GM21423 (cell line): ENCODE measurements around the gene OR51T1.
"Not testable (repeated sequence)": the region's sequence is repeated elsewhere in the genome, so short reads cannot be mapped to it uniquely, and the experiment has no call there.

ENCODE experiments used
- ATAC-seq: cut with Tn5 transposase; IDR thresholded peaks from one replicate; pipeline ENCODE4 v1.9.1; 2021; ENCODE audit warnings: mild to moderate bottlenecking, moderate library complexity; ENCODE audit not compliant: unreplicated experiment

Gene OR51T1, protein sequence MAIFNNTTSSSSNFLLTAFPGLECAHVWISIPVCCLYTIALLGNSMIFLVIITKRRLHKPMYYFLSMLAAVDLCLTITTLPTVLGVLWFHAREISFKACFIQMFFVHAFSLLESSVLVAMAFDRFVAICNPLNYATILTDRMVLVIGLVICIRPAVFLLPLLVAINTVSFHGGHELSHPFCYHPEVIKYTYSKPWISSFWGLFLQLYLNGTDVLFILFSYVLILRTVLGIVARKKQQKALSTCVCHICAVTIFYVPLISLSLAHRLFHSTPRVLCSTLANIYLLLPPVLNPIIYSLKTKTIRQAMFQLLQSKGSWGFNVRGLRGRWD

DNA sequence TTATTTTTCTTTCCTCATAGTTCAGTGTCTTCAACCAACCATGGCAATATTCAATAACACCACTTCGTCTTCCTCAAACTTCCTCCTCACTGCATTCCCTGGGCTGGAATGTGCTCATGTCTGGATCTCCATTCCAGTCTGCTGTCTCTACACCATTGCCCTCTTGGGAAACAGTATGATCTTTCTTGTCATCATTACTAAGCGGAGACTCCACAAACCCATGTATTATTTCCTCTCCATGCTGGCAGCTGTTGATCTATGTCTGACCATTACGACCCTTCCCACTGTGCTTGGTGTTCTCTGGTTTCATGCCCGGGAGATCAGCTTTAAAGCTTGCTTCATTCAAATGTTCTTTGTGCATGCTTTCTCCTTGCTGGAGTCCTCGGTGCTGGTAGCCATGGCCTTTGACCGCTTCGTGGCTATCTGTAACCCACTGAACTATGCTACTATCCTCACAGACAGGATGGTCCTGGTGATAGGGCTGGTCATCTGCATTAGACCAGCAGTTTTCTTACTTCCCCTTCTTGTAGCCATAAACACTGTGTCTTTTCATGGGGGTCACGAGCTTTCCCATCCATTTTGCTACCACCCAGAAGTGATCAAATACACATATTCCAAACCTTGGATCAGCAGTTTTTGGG, at the start of gene OR51T1:
Gene OR51T1, plus strand, starts transcription at position 41 of the 641 bp plus-strand sequence. Its CDS starts 0 bp downstream, at position 41.
- no peak for ATAC-seq

DNA sequence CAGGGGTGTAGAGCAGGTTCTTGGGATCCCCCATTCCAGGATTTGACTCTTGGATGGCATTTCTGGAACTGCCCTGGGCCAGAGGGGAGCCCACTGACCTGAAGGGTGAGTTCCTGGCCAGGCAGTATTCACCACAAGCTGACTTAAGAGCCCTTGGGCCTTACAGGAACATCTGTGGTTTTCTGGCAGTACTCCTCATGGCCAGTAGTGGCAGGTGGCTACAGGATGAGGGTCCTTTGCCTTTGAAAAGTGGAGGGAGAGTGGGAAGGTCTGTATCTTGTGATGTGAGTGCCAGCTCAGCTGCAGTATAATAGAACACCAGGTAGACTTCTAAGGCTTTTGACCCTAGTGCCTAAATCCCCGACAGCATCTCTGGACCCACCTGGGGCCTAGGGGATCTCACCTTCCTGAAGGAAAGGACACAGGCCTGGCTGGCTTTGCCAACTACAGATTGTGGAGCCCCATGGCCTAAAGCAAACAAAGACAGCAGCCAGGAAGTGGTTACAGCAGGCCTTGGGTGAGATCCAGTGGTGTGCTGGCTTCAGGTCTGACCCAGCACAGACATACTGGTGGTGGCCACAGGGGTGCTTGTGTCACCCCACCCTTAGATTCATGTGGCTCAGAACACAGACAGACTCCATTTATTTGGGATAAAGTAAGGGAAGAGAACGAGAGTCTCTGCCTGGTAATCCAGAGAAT, 41.7 kb upstream of the OR51T1 start:
- no peak for ATAC-seq

DNA sequence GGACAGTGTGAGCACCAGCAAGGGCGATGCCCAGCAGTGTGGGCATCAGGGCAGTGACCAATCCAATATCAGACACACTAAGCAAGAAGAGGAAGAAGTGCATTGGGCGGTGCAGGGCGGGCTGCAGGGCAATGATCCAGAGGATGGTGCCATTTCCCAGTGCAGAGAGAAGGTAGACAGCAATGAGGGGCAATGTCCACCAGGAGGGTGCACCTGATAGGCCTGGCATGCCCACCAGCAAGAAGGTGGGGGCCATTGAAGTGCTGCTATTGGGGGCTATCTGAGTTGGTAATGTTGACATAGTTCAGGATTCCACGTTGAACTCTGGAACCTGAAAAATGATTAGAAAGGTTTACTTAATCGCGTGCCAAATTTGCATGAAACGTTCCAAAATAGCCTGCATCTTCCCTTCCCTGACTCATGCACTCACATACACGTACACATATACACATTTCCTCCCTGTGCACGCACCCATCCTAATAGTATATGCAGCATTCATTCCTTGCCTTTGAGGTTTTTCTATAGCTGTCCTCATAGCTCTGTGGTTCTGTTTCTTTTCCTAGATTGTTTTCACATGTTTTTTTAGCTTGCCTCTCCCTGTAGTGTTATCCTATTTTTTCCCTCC, 32.7 kb upstream of the OR51T1 start, which contains the start of gene OR51S1:
Gene OR51S1, minus strand, starts transcription at position 301 of the 625 bp plus-strand sequence. Its CDS starts 0 bp downstream, at position 301.
- no peak for ATAC-seq

DNA sequence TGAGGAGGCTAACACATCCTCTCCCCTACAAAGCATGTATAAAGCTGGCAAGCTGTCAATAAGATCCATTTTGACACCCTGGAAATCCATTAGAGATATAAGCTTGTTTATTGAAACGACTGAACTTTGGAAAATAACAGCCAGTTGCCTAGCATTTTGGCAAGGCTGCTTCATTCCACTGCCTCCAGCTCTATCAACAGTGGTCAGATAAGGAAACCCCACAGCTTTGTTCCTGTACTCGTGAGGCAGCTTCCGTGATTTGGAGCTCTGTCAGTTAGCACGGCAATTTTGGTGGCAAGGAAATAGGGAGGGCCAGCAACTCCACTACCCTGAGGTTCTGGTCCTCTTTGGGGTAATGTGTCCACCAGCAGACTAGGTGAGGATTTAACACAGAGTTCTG, 30.7 kb upstream of the OR51T1 start:
- ATAC-seq = no peak

DNA sequence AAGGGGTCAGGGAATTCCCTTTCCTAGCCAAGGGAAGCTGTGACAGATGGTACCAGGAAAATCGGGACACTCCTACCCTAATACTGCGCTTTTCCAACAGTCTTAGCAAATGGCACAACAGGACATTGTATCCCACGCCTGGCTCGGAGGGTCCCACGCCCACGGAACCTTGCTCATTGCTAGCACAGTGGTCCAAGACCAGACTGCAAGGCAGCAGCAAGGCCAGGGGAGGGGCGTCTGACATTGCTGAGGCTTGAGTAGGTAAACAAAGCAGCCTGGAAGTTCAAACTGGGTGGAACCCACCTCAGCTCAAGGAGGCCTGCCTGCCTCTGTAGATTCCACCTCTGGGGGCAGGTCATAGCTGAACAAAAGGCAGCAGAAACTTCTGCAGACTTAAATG, 27.4 kb upstream of the OR51T1 start:
- ATAC-seq = not testable (repeated sequence)

DNA sequence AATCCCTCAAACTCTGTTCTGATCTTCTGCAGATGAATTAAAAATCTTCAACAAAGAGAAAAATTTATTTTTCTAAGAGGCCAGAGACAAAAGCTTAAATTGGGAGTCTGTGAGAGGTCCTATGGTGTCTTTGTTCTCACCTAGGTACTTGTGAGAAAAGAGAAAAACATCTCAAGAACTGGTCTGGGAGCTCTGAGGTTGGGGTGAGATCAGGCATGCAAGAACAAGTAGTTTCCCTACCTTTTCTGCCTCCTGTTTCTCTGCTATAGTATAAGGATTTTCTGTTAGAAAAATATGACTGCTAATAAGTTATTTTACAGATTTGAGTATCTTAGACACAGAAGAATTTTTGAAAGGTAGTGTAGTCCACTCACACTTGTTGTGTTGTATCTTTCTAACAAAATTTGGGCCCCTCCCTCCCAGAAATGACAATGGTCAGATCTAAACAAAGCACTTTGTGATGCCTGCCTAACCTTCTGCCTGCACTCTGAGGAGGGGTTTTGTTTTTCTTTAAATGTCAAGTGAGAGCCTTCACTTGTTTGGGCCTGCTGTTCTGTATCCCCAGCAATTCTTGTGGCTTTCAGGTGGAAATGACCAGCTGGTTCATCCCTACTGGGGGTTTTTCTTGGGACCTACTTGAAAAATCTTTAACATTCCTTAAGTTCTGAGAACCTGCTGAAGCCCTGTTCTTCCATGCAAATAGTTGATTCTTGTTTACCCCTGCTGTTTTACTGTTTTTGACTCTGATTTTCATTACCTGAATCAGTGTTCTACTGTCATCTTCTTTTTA, 19.1 kb upstream of the OR51T1 start:
- no peak for ATAC-seq

DNA sequence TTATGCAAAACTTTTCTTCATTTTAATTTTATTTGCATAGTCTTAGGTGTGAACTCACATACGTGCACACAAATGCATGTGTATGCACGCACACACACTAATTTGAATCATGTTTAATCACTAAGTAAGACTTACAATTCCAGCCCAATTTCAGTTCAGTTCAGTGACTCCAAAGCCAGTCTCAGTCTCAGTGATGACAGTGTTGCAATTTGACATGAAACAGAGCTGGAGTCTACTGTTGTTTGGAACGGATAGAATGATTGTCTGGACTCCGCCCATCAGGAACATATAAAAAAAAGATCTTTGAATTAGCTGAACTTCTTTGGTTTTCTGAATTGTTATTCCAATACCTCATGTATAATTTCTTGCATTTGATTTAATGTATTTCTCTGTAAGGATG, 17.8 kb upstream of the OR51T1 start:
- no peak for ATAC-seq

DNA sequence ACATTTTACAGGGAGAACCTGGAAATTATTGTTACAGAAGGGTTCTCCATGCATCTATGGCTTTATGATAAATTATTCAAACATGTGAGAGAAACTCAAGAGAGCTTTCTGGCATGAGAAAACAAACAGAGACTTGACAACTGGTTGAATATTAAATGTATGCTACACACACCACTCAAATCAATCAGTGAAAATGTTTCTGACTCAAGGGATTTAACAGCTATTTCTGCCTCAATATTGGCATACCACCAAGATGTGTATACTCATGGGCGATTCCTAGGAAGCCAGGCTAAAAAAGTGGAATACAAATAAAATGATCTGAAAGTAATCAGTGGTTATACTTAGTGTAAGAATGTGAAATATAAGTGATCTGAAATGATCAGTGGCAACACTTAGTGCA, 15.8 kb upstream of the OR51T1 start:
- ATAC-seq = no peak

DNA sequence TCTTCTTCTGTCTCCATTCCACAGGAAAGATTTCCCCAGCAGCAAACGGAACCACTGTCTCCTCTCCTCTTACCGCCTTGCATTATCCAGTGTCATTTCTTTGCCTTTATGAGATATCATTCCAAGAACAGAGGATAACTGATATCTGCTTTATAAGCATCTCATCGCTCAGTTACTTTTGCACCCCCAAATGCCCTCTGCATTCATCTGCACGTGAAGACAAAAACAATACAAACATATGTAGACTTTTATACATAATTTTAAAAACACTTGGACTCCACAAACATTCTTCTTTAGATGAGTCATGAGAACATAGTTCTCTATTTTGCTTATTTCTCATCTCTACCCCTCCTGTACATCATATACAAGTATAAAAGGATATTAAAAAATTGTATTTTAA, 512 bp upstream of the OR51T1 start:
- ATAC-seq = no peak

DNA sequence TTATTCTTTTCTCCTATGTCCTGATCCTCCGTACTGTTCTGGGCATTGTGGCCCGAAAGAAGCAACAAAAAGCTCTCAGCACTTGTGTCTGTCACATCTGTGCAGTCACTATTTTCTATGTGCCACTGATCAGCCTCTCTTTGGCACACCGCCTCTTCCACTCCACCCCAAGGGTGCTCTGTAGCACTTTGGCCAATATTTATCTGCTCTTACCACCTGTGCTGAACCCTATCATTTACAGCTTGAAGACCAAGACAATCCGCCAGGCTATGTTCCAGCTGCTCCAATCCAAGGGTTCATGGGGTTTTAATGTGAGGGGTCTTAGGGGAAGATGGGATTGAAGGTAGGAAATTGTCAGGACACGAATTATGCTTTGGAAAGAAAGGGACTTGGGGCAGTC, 843 bp downstream of the OR51T1 start:
- no peak for ATAC-seq

DNA sequence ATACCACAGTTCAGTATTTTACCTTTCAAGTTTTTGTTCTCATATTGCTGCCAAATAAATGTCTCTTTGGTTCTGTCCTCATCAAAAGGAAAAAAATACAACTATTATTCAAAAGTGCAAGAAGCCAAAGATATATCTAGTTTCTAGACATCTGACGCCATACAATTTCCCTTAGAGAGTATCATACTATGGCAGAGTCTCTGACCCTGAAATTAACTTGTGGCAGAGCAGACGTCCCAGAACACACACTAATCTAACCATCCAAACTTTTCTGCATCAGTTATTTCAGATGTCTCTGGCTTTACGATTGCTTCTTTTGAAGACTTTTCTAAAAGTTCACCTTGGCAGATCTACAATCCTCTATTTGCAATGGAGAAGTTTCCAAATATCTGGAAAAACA, 2.7 kb downstream of the OR51T1 start:
- no peak for ATAC-seq

DNA sequence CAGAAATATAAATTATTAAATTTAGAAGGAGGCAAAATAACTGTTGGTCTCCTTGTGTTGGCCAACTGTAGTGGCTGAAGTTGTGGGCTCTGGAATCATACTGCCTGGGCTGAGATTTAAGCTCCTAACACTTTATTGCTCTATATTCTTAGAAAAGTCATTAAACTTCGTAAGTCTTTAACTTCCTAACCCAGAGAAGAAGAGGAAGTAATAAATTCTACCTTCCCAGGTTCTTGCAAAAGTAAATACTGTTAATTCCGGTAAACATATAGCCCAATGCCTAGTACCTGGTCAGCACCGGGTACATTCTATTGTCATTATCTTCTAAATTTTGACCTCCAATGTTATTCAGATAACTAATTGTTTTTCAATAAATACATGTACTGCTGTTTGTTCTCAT, 4.5 kb downstream of the OR51T1 start:
- ATAC-seq = no peak

DNA sequence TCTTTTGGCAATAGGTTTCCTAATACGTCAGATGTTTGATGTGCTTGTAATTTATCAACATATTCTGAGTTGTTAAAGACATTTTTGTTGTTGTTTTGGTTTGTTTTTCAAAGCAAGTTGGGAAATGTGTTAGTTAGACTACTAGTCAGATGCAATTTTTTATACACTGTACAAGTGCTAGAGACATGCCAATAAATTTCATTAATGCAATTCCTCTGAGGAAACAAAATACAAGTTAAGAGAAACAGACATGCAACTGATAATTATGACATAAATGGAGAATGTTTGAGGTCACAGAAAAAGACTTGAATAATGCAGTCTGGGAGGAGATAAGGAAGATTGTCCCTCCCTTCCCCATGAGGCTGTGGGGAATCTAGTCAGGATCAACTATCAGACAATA, 5.9 kb downstream of the OR51T1 start:
- ATAC-seq = no peak

DNA sequence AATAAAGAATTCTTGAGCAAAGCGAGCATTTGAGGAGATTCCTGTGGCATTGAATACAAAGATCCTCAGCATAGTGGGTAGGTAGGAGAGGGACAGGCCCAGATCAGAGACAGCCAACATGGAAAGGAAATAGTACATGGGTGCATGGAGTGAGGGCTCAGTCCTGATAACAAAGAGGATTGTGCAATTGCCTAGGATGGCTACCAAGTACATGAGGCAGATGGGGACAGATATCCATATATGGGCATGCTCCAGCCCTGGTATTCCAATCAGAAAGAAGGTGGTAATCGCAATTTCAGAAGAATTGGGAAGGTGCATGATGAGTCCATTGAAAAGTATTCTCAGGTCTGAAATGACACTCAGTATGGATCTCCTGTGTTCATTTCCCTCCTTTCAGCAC, 8.6 kb downstream of the OR51T1 start:
- no peak for ATAC-seq

DNA sequence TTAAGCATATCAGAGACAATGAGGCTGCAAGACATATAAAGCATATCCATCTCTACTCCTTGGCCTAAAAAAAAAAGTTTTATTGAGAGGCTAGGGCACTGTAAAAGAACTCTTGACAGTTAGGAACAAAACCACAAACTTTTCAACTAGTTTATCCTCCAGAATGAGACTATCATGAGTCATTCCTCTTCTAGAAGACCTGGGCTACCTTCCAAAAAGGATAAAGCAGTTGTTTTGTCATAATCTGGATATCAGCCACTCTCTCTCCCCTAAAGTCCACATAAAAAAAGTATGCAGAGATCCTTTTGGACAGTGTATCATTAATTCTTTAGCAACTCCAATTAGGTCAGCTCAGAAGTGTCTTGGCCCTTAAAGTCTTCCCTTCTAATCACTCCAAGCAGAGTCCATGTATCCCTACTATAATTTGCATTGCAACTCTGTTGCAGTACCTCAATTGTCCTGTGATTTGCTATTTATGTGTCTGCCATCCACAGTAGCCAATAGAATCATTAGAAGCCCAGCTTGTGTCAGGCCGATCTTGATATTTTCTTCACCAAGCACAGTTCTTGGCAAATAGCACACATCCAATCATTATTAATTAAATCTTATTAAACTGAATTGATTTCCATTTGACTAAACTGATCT, 10.4 kb downstream of the OR51T1 start:
- ATAC-seq = no peak

DNA sequence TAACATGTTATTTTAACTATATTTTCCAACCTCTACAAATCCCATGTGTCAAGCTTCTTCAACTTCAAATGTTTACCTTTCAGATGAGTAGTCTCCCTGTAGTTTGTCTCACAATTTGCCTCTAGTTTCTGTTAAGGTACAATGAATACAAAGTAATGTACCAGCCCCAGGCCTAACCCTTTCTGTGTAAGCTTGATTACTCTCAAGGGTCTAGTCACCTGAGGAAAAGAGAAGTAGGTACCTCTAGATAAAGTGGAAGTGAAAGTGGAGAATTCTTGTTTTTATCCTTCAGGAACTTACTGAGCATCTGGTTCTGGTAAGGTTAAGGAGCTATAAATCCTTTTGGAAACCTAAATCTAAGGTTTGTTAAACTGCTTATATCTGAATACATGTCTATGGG, 21.8 kb downstream of the OR51T1 start, which contains the start of gene OR51A7:
Gene OR51A7, plus strand, starts transcription at position 300 of the 400 bp plus-strand sequence. CDS start 3,587 bp downstream, outside the sequence.
- no peak for ATAC-seq

DNA sequence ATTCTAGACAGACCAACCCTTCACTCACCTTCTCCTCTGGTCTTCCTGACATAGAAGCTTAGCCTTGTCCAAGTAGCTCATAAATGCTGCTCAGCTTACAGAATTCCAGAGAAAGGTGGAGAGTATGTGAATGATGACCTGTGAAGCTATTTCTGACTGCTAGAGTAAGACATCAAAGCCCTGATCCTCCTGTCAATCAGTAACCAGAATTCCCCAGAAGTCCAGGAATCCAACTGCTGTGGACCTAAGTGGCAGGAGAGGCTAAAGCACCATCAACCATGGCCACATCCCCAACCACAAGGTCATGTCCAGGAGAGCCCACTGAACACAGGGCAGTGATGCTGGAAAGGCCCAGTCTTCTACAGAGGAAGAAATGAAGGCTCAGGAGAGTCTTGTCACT, 34.9 kb downstream of the OR51T1 start:
- ATAC-seq = no peak

DNA sequence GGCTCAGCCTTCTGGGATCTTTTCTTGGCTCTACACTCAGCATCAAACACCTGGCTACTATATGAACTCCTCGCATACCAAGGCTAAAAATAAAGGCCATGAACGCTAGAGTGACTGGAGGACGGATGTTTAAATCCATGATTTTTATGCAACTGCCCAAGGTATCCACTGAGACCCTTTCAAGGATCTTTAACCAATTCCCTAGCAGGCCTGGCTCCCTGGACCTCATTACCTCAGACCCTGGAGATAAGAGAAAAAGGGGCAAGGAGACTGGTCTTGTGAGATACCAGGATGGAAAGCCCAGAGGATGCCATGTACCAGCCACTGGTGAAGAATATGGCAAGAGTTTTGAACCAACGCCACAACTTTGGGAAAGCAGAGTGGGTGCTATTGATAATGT, 37.5 kb downstream of the OR51T1 start, which contains the start of gene OR51G2:
Gene OR51G2, minus strand, starts transcription at position 101 of the 400 bp plus-strand sequence. CDS start 3,687 bp downstream, outside the sequence.
- ATAC-seq = no peak

DNA sequence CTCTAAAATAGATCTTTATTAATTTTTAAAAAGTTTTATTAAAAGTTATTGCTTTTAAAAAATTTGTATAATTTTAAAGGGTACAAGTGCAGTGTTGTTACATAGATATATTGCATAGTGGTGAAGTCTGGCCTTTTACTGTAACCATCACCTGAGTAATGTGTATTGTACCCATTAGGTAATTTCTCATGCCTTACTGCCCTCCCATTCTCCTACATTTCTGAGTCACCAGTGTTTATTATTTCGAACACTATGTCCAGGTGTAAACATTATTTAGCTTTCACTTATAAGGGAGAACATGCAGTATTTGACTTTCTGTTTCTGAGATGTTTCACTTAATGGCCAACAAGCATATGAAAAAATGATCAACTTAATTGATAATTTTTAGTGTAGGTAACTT, 40.1 kb downstream of the OR51T1 start:
- no peak for ATAC-seq

DNA sequence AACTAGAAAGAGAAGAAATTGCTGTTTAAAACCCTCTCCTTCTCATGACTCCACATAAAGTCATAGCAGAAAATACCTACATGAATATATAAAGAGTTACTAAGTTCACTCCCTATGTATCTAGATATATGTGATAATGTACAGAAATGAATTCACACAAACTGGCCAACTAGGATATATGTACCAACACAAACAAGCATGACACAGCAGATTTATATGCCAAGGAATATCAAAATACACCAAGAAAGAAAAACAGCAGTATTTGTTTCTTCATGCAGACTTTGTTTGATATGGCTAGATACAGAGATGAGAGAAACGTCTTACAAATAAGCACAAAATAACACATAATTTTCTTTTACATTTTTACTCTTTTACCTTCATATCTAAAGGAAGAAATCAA, 40.6 kb downstream of the OR51T1 start:
- no peak for ATAC-seq
